GM21423 (cell line): Measurements from ENCODE around the gene CDT1.

ENCODE experiments used
- ATAC-seq: cut with Tn5 transposase; IDR thresholded peaks from one replicate; pipeline ENCODE4 v1.9.1; 2021; ENCODE audit warnings: mild to moderate bottlenecking, moderate library complexity; ENCODE audit not compliant: unreplicated experiment

The CDT1 gene

DNA sequence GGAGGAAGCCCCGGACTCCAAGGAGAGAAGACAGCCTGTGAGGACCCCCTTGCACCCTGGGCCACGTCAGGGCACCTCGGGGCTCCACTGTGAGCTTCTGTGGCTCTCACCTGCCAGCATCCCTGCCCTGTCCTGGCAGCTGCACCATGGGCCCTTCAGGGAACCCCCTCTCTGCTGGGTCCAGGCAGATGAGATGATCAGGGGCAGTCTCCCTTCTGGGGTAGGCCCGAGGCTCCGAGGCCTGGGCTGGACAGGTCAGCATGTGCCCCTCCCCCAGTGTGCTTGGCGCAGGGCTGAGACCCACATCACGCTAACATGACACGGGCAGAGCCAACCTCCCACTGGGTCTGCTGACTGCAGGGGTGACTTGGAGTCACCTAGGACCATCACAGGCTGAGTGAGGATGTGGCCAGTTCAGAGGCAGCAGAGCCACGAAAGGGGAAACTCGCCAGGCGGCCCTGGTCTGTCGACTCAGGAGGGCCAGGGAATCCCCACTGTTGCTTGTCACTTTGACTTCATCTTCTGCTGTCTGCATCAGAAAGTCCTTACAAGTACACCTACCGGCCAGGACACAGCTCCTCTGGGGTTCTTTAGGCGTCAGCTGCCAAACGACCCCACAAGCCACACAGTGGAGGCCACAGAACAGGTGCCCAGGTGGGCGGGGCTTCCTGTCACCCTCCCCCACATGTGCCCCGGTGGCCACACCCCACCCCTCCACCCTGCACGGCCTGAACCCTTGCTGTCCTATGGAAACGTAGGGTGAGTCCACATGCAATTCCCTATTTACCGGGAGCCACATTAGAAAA lies 50.9 kb downstream of the CDT1 start:
- ATAC-seq: no peak

DNA sequence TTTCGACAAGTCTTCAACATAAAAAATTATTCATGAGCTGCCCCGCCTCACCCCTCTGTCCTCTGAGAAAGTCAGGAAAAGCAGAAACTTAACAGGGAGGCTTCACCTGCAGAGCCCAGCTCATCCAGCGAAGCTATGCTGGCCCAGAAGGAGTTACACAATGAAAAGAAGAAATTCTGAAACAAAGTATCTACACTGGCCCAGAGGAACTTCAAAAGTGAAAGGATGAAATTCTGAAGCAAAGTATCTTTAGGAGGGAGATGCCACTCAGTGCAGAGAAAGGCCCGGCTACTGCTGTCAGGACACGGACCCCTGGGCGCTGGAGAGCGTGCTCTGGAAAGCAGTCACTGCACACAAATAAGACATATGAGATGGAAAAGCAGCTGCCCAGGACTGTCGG lies 51.6 kb downstream of the CDT1 start:
- no peak for ATAC-seq

DNA sequence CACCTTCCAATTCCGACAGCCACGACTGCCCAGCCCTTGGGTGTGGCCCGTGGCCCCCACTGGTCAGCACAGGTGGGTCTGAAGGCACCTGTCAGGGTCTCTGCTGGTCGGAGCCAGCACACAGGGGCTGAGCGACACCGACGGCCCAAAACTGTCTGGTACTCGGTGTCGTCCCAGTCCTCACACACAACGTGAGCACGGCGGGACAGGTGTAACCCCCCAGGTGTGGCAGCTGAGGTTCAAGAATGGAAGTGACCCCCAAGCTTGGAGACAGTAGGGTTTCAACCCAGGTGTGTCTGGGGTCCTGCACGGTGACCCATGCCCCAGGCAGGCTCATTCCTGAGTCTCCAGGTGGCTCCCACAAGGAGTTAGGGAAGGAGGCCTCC lies 52.1 kb downstream of the CDT1 start:
- ATAC-seq: no peak

DNA sequence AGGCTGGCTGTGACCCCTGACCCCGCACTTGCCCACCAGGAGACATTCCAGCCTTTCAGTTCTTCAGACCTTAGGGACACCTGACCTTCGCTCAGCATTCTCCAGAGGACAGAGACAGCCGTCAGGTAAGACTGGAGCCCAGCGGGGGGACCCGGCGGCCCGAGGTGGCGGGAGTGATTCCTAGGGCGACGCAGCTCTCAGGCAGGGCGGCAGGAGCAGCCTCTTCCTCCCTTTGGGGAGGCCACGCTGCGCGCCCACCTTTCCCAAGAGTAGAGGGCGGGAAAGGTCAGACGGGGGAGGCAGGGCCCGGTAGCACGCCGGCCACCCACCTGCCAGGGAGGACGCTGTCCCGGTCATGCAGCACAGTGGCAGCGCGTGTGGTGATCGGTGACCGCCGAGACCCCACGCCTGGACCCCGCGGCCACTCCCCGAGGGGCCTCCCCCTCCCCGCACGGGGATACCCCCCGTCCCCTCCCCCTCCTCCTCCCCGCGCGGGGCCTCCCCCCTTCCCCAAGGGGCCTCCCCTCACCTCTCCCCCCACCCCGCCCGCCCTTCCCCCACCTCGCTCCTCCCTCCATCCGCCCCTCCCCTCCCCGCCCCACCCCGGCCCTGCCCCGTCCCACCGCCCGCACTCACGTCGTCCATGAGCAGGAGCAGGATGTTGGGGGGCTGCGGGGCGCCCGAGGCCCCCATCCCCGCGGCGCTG lies 52.7 kb downstream of the CDT1 start:
- no peak for ATAC-seq

DNA sequence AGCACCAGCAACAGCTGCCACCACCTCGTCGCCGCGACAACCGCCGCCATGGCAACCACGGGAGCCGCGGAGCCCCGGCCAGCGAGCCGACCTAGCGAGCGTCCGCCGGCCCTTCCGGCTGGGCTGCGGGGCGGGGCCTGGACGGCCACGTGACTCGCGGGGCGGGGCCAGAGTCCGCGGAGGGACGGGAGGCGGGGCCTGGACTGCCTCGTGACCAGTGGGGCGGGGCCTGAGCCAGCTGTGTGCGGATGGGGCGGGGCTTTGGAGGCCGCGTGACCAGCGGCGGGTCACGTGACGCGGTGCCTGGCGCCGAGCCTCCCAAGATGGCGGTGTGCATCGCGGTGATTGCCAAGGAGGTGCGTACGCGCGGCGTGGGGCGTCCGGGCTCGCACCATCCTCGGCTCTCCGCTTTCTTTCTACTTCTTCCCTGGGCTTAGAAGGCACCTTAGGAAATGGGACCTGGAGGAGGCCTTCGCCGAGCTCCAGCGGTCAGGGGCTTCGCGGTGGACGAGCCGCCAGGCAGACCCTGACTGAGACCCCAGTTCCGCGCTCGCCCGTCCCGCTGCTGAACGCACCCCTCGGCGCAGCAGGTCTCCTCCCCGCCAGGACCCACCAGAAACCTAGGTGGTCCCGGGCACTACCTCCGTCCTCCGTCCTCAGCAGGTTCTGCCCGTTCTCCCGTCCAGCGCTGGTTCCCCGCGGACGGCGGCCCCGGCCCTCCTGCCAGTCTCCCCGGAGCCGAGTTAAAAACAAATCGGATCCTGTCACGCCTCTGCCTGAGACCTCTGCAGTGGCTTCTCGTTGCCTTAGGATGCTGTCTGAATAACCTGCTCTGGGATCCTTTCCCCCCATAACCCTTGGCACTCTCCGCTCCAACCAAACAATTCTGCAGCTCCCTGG lies 53.5 kb downstream of the CDT1 start, which contains the start of the genes GALNS and TRAPPC2L:
Gene GALNS, minus strand, starts transcription at position 120 of the 900 bp plus-strand sequence. Its CDS starts 70 bp downstream, at position 50.
Gene TRAPPC2L, plus strand, starts transcription at position 300 of the 900 bp plus-strand sequence. Its CDS starts 24 bp downstream, at position 324.
- ATAC-seq: peak; percentile 71

DNA sequence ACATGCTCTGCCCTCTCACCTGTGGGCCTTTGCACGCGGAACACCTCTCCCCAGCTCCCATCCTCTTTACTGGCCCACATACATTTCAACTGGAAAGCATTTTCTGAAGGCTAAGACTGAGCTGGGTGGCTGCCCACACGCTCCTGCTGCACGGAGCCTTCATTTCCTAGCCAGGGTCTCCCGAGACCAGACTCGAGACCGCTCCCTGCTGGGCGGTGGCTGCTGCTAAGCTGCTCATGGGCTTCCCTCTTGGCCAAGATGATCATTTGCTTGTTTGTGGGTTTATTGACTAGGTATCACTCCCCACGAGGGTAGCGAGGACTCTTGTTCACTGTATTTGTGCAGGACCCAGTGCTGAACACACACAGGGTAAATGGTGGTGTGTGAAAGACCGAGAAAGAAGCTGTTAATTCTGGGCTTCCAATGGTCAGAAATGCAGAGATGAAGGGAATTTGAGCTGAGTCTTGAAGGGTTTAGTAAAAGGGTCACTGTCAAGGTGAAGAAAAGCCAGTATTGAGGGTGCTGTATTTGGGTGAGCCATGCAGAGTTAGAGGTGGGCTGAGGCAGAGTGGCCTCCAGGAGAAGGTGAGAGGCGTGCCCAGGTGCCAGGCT lies 54.2 kb downstream of the CDT1 start:
- ATAC-seq: peak; percentile 36
